Measurements from ENCODE around the gene LIN28B. TPM values are rescaled to one million over a fixed set of nuclear protein-coding genes. Genes with fewer than 3 reads are reported as not detected.
A peak's percentile ranks its signal among the peaks of the same experiment; 100 is the strongest.
"Not testable (repeated sequence)": the region's sequence is repeated elsewhere in the genome, so short reads cannot be mapped to it uniquely, and the experiment has no call there.

LIN28B gene
- total RNA-seq, 8 experiments from 2014 or later = 0.07 to 36.1 (median 9.6) TPM; not detected in 1

DNA sequence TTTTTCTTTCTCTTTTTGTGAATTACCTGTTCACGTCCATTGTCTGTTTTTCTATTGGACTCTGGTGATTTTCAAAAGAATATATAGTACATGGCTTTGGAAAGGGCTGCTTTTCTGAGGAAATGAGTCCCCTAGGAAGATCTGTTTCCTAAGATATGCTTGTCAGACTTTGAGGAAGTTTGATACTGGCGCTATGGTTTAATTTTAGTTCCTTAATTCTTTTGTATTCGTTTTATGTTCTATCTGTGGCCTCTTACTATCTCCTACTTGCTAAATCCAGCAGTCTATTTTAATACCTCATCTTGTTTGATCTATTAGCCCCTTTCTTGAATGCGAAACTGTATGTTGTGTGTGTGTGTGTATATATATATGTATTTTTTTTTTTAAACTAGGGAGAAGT is 101.9 kb downstream of the LIN28B start:
- no peak overlapping the region for H3K27ac ChIP-seq
- H3K4me3 ChIP-seq = no peak overlapping the region
- no peak for ATAC-seq (replicated peaks in 6 of 8)
- 9 to 100% (median 83%) methylated on average over 2 to 4 of the region's 4 CpGs for WGBS, 10 experiments
- peaks cover 0 to 4% of the 10 kb centered on the region in 2 donors for H3K4me1 ChIP-seq (replicated peaks in 1 of 2)
- in situ Hi-C loops (cut with MboI; ENCODE audit: low pct_unique_long_range_greater_than_20kb in 2 of 9, low sequenced_read_pairs in 9 of 9, unreplicated experiment in 9 of 9) = loop anchor here in 2 of 9 experiments (25.0 kb wide), 2 partner anchors 97 to 122 kb away; partner anchors contain the start of gene LIN28B (in 1 of the 2)

DNA sequence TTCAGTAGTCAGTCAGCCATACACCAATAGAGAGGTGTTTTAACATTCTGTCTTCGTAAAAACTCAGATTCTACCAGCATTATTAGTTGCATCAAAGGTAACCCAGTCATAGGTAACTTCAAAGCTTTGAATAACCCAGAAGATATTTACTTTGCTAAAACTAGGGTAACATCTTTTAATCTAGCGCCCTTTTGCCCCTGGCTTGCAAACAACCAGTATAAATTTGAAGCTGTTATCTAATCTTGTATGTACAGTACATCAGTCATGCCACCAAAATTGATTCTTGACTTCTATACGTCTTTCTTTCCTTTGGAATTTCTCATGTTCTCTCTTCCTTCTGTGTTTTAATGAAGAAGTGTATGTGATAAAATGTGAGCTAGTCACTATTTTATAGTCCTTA is 109.3 kb downstream of the LIN28B start:
- Histone ChIP-seq H3K4me3 (no peak overlapping the region), H3K4me1 (replicated peaks in 1 of 2) (no peaks in the 10 kb centered on the region), H3K27ac (no peak overlapping the region)
- in situ Hi-C loops (cut with MboI; ENCODE audit: low pct_unique_long_range_greater_than_20kb in 2 of 9, low sequenced_read_pairs in 9 of 9, unreplicated experiment in 9 of 9) = loop anchor here in 2 of 9 experiments (25.0 kb wide), 2 partner anchors 104 to 129 kb away; partner anchors contain the start of gene LIN28B (in 1 of the 2)
- no peak for ATAC-seq (replicated peaks in 6 of 8)
- 50 to 100% (median 75%) methylated on average over 1 to 3 of the region's 3 CpGs; no CpG with 5 or more reads in 1 of the 10 experiments for WGBS, 10 experiments

DNA sequence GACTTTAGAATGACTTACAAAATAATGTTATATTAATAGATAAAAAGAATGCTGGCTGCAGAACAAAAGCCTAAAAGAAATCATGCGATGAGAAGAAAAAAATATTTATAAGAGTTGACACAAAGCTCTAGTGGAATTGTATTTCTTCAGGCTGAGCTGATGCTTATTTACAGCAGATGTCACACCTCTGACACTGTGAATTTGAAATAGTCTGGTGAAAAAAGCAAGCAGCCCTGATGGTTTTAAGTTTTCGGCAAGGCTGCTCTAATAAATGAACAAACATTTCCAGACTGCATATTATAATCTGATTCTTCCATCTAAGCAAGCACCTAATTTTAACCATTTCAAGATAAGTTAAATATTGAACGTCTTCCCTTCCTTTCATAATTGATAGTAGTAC is 109.9 kb downstream of the LIN28B start:
- WGBS, 10 experiments = 0 to 100% (median 86%) methylated on average over 1 to 3 of the region's 3 CpGs; no CpG with 5 or more reads in 1 of the 10 experiments
- no peak for ATAC-seq (replicated peaks in 6 of 8)
- no peak overlapping the region for H3K27ac ChIP-seq
- peaks cover 0 to 5% of the 10 kb centered on the region in 2 donors for H3K4me1 ChIP-seq (replicated peaks in 1 of 2)
- no peak overlapping the region for H3K4me3 ChIP-seq
- in situ Hi-C loops (cut with MboI; ENCODE audit: low pct_unique_long_range_greater_than_20kb in 2 of 9, low sequenced_read_pairs in 9 of 9, unreplicated experiment in 9 of 9) = loop anchor here in 2 of 9 experiments (25.0 kb wide), 2 partner anchors 105 to 130 kb away; partner anchors contain the start of gene LIN28B (in 1 of the 2)

DNA sequence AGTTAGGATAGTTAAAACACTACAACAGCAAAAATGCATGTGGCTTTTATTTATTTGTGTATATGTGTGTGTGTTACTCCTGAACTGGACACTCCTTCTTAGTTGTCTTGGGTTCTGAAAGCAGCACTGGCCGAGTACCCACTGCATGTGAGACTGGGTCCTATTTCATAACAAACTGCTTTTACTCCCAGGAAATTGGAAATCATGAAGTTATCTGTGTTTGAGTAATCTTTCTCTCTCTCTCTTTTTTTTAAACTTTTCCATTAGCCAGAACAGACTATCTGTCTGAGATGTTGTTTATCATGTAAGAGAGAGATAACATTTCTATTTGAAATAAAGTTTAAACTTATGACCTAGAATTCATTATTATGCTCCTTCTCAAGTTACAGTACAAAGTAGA is 110.4 kb downstream of the LIN28B start:
- H3K4me3 ChIP-seq = no peak overlapping the region
- no peak overlapping the region for H3K27ac ChIP-seq
- peaks cover 0 to 5% of the 10 kb centered on the region in 2 donors for H3K4me1 ChIP-seq (replicated peaks in 1 of 2)
- whole genome bisulfite sequencing, 10 experiments = 17 to 82% (median 54%) methylated on average over 1 of the region's 1 CpG; no CpG with 5 or more reads in 6 of the 10 experiments
- in situ Hi-C loops (cut with MboI; ENCODE audit: low pct_unique_long_range_greater_than_20kb in 2 of 9, low sequenced_read_pairs in 9 of 9, unreplicated experiment in 9 of 9) = loop anchor here in 2 of 9 experiments (25.0 kb wide), 2 partner anchors 105 to 130 kb away; partner anchors contain the start of gene LIN28B (in 1 of the 2)
- ATAC-seq (replicated peaks in 6 of 8) = no peak

DNA sequence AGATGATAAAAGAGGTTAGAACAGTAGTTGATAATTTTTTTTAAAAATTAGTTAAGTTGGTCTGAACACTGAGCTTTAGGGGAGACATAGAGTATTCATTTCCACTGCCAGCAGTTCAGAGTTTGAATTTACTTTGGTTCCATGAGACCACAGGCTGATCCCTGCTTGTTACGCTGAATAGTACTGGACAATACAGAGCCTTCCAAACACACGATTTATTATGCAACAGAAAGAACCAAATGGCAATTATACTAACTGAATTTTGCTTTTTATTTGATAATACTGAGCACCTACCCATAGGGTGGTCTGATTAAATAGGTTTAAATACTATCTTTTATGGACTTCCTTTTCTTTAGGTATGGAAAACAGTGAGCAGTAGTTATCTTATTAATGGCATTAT is 111.5 kb downstream of the LIN28B start:
- WGBS, 10 experiments = 0 to 81% (median 48%) methylated on average over 1 to 2 of the region's 2 CpGs; no CpG with 5 or more reads in 2 of the 10 experiments
- in situ Hi-C loops (cut with MboI; ENCODE audit: low pct_unique_long_range_greater_than_20kb in 2 of 9, low sequenced_read_pairs in 9 of 9, unreplicated experiment in 9 of 9) = loop anchor here in 2 of 9 experiments (25.0 kb wide), 2 partner anchors 106 to 131 kb away; partner anchors contain the start of gene LIN28B (in 1 of the 2)

DNA sequence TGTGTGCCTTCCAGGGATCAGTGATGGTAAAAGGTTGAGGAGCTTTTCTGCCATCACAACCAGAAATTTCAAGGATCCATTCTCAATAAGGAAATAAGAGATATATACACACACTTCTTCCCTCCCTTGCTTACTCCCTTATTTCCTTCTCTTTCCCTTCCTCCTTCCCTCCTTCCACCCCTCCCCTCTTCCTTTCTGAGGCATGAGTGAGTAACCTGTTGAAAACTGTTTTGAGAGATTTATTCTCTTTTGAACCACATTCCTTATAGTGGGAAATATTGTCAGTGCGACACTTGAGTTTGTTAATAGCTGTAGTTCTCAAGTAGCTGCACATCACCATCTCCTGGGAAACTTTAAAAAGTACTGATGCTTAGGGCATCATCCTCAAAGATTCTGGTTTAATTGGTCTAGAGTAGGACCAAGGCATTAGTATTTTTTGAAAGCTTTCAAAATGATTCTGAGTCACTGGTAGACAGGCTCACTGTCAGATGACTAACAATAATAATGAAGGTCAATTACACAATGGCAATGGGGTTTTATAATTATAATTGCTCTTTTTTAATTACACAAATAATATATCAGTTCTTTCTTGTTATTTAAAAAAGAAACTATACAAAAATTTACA is 113.0 kb downstream of the LIN28B start:
- no peak overlapping the region for H3K4me3 ChIP-seq
- peaks cover 0 to 5% of the 10 kb centered on the region in 2 donors for H3K4me1 ChIP-seq (replicated peaks in 1 of 2)
- WGBS, 10 experiments = 63 to 100% (median 100%) methylated on average over 1 of the region's 1 CpG; no CpG with 5 or more reads in 1 of the 10 experiments
- ATAC-seq (replicated peaks in 6 of 8) = no peak
- H3K27ac ChIP-seq = no peak overlapping the region
- in situ Hi-C loops (cut with MboI; ENCODE audit: low pct_unique_long_range_greater_than_20kb in 2 of 9, low sequenced_read_pairs in 9 of 9, unreplicated experiment in 9 of 9) = loop anchor here in 3 of 9 experiments (10.0 to 25.0 kb wide), 3 partner anchors 75 to 133 kb away; partner anchors contain the start of gene LIN28B (in 1 of the 3)

More for the DNA sequence above, 111.5 kb downstream of the LIN28B start:
- H3K4me3 ChIP-seq = no peak overlapping the region
- ATAC-seq (replicated peaks in 6 of 8) = no peak
- no peak overlapping the region for H3K27ac ChIP-seq
- H3K4me1 ChIP-seq (replicated peaks in 1 of 2) = peaks cover 0 to 5% of the 10 kb centered on the region in 2 donors

DNA sequence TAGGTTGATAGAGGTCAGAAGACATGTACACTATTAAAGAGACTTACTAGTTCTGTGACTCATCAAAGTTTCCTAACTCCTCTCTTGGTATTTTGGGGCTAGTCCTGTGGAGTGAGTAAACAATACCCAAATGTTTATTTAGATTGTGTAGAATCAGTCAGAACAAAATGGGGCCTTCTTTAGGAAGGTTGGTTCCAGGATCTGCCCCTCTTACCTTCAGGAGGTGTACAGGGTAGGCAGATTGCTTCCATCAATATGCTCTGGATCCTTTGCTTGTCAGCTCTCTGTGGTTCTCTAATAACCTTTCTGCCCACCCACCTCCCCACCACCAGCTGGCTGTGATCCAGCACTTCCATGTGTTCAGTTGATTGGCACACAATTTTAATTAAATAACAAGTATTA is 115.9 kb downstream of the LIN28B start:
- in situ Hi-C loops (cut with MboI; ENCODE audit: low pct_unique_long_range_greater_than_20kb in 2 of 9, low sequenced_read_pairs in 9 of 9, unreplicated experiment in 9 of 9) = loop anchor here in 3 of 9 experiments (10.0 to 25.0 kb wide), 3 partner anchors 78 to 135 kb away; partner anchors contain the start of gene LIN28B (in 1 of the 3)
- Histone ChIP-seq H3K27ac (no peak overlapping the region), H3K4me1 (replicated peaks in 1 of 2) (peaks cover 5% of the 10 kb centered on the region in 2 donors), H3K4me3 (no peak overlapping the region)
- peak in 1 of 8 experiments; percentile 35 for ATAC-seq (replicated peaks in 6 of 8)

DNA sequence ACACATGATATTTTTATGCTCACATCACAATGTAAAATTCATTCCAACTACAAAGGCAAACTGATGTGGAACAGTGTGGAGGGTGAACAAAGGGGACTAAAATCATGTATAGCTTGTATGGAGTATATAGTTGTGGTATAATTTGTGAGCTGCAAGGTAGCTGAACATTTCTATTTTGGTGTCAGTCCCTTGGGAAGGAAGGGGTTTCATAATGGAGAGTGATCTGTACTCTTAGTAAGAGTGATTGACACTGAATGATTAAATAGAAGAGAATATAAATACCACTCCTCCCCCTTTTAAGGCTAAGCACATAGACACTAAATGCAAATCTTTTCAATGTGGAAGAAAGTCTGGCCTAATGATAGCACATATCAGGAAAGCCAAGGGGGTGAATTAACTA is 118.3 kb downstream of the LIN28B start:
- peaks cover 5% of the 10 kb centered on the region in 2 donors for H3K4me1 ChIP-seq (replicated peaks in 1 of 2)
- no peak overlapping the region for H3K4me3 ChIP-seq
- in situ Hi-C loops (cut with MboI; ENCODE audit: low pct_unique_long_range_greater_than_20kb in 2 of 9, low sequenced_read_pairs in 9 of 9, unreplicated experiment in 9 of 9) = loop anchor here in 8 of 9 experiments (10.0 to 25.0 kb wide), 4 partner anchors 80 to 337 kb away; partner anchors contain the start of gene PREP (in 3 of the 8)
- no peak for ATAC-seq (replicated peaks in 6 of 8)
- H3K27ac ChIP-seq = no peak overlapping the region

DNA sequence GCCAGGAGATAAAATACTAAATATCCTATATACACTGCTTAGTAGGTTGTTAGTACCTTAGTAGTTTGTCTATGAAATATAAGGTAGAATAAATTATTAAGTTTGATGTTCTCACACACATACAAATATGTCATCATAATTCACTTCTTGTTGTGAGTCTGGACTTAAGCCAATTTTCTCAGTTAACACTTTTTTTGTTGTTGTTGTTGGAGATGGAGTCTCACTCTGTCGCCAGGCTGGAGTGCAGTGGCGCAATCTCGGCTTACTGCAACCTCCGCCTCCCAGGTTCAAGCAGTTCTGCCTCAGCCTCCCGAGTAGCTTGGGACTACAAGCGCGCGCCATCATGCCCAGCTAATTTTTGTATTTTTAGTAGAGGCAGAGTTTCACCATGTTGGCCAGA is 119.5 kb downstream of the LIN28B start:
- not testable (repeated sequence) for H3K27ac ChIP-seq; ATAC-seq (replicated peaks in 6 of 8); H3K4me3 ChIP-seq; H3K4me1 ChIP-seq (replicated peaks in 1 of 2)
- in situ Hi-C loops (cut with MboI; ENCODE audit: low pct_unique_long_range_greater_than_20kb in 2 of 9, low sequenced_read_pairs in 9 of 9, unreplicated experiment in 9 of 9) = loop anchor here in 8 of 9 experiments (10.0 to 25.0 kb wide), 4 partner anchors 82 to 336 kb away; partner anchors contain the start of gene PREP (in 3 of the 8)
- 80 to 100% (median 98%) methylated on average over 2 to 8 of the region's 8 CpGs; no CpG with 5 or more reads in 3 of the 10 experiments for WGBS, 10 experiments

DNA sequence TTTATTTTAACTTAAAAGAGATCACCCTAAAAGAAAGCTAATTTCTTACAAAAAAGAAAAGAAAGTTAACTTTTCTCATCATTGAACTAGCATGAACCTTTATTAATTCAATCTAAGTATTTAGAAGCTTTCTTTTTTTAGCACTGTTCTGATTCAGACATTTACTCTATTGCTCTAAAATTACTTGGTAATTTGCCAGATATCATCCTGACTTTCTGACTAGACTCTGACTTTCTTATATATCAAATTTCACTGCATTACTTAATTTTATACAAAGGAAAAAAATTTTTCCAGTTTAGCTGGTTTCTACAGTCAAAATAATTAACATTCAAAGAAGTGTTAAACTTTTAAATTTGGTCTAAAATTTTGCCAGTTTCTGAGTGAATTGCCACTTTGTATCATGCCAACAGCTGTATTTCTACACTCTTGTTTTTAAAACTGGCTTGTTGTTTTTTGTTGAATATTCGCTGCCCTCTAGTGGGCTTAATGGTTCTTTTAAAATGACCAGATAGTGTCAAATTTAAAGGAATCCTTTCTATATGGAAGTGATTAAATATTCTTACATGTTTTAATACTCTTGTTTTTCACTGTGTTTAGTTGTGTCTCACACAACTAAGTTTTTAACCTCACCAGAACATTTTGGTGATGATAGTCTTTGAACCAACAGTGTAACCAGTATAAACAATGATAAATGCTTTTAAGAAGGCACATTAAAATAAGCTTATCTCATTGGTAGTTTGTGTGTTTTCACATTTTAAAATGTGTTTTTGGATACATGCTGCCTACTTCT is 120.9 kb downstream of the LIN28B start:
- WGBS, 10 experiments = 0 to 27% (median 0%) methylated on average over 1 of the region's 1 CpG; no CpG with 5 or more reads in 2 of the 10 experiments
- Histone ChIP-seq H3K4me3 (no peak overlapping the region), H3K27ac (no peak overlapping the region), H3K4me1 (replicated peaks in 1 of 2) (peaks cover 0 to 5% of the 10 kb centered on the region in 2 donors)
- in situ Hi-C loops (cut with MboI; ENCODE audit: low pct_unique_long_range_greater_than_20kb in 2 of 9, low sequenced_read_pairs in 9 of 9, unreplicated experiment in 9 of 9) = loop anchor here in 8 of 9 experiments (10.0 to 25.0 kb wide), 4 partner anchors 83 to 335 kb away; partner anchors contain the start of gene PREP (in 3 of the 8)
- peak in 4 of 8 experiments; percentile 51 to 65 (median 56) for ATAC-seq (replicated peaks in 6 of 8)

DNA sequence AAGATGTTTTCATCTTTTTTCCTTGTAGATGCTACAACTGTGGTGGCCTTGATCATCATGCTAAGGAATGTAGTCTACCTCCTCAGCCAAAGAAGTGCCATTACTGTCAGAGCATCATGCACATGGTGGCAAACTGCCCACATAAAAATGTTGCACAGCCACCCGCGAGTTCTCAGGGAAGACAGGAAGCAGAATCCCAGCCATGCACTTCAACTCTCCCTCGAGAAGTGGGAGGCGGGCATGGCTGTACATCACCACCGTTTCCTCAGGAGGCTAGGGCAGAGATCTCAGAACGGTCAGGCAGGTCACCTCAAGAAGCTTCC is 121.4 kb downstream of the LIN28B start:
- H3K27ac ChIP-seq = no peak overlapping the region
- in situ Hi-C loops (cut with MboI; ENCODE audit: low pct_unique_long_range_greater_than_20kb in 2 of 9, low sequenced_read_pairs in 9 of 9, unreplicated experiment in 9 of 9) = loop anchor here in 8 of 9 experiments (10.0 to 25.0 kb wide), 4 partner anchors 84 to 334 kb away; partner anchors contain the start of gene PREP (in 3 of the 8)
- peaks cover 0 to 5% of the 10 kb centered on the region in 2 donors for H3K4me1 ChIP-seq (replicated peaks in 1 of 2)
- WGBS, 10 experiments = 11 to 100% (median 76%) methylated on average over 1 to 6 of the region's 6 CpGs; no CpG with 5 or more reads in 2 of the 10 experiments
- no peak for ATAC-seq (replicated peaks in 6 of 8)
- no peak overlapping the region for H3K4me3 ChIP-seq

DNA sequence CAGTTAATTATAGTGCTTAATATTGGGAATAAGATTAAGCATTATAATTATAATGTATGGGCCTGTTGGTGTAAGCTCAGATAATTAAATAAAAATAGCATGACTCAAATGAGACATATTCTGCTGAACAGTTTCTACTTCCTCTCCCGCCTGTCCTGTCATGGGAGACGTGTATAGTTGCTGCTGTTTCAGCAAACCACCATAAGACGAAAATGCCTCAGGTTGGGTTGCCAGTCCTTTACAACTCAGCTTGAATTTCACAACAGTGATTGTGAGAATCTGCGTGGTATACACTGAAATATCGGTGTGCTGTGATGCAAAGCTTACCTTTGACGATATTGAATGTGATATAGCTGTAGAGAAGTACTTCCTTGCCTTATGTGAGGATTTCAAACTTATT is 123.4 kb downstream of the LIN28B start:
- 54 to 100% (median 93%) methylated on average over 2 to 6 of the region's 6 CpGs; no CpG with 5 or more reads in 1 of the 10 experiments for WGBS, 10 experiments
- in situ Hi-C loops (cut with MboI; ENCODE audit: low pct_unique_long_range_greater_than_20kb in 2 of 9, low sequenced_read_pairs in 9 of 9, unreplicated experiment in 9 of 9) = loop anchor here in 8 of 9 experiments (10.0 to 25.0 kb wide), 4 partner anchors 282 to 332 kb away; partner anchors contain the start of gene PREP (in 4 of the 8)
- Histone ChIP-seq H3K27ac (no peak overlapping the region), H3K4me1 (replicated peaks in 1 of 2) (peaks cover 0 to 4% of the 10 kb centered on the region in 2 donors), H3K4me3 (no peak overlapping the region)
- no peak for ATAC-seq (replicated peaks in 6 of 8)

Measured in motor neuron (in vitro differentiated cells).